GM21737 (cell line): Measurements from ENCODE around the gene C5AR2.
"Not testable (repeated sequence)": the region's sequence is repeated elsewhere in the genome, so short reads cannot be mapped to it uniquely, and the experiment has no call there.

Experiments used
- ATAC-seq: cut with Tn5 transposase; IDR thresholded peaks from one replicate; pipeline ENCODE4 v1.9.1; 2021; ENCODE audit warnings: mild to moderate bottlenecking, moderate library complexity; ENCODE audit not compliant: unreplicated experiment

Gene C5AR2

DNA sequence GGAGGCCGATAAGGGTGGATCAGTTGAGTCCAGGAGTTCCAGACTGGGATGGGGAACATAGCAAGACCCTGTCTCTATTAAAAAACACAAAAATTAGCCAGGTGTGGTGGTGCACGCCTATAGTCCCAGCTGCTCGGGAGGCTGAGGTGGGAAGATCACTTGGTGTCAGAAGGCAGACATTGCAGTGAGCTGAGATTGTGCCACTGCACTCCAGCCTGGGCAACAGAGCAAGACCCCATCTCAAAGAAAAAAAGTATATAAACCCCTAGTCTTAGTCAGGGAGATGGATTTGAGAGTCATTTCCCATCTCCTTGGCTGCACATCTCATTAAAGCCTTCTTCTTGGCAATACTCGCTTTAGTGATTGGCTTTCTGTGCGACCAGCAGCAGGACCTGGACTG, 51.9 kb downstream of the C5AR2 start:
- ATAC-seq, result not testable (repeated sequence)

DNA sequence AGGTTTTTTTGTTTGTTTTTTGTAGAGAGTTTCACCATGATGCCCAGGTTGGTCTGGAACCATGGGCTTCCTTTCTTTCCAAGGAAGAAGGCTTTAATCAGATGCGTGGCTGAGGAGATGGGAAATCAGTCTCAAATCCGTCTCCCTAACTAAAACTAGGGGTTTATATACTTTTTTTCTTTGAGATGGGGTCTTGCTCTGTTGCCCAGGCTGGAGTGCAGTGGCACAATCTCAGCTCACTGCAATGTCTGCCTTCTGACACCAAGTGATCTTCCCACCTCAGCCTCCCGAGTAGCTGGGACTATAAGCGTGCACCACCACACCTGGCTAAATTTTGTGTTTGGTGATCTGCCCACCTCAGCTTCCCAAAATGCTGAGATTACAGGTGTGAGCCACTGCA, 52.6 kb downstream of the C5AR2 start:
- not testable (repeated sequence) for ATAC-seq

DNA sequence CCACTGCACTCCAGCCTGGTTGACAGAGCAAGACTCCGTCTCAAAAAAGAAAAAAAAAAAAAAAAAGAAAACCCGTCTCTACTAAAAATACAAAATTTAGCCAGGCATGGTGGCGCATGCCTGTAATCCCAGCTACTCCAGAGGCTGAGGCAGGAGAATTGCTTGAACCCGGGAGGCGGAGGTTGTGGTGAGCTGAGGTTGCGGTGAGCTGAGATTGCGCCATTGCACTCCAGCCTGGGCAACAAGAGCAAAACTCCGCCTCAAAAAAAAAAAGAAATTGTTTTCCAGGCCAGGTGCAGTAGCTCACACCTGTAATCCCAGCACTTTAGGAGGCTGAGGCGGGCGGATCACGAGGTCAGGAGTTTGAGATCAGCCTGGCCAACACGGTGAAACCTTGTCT, 54.6 kb downstream of the C5AR2 start:
- ATAC-seq, result not testable (repeated sequence)

DNA sequence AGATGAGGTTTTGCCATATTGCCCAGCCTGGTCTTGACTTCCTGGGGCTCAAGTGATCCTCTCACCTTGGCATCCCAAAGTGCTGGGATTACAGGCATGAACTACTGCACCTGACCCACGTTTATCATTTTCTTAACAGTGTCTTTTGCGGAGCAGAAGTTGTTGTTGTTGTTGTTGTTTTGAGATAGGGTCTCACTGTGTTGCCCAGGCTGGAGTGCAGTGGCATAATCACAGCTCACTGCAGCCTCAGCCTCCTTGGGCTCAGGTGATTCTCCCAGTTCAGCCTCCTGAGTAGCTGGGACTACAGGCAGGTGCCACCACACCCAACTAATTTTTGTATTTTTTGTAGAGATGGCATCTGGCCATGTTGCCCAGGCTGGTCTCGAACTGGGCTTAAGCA, 55.6 kb downstream of the C5AR2 start:
- not testable (repeated sequence) for ATAC-seq

DNA sequence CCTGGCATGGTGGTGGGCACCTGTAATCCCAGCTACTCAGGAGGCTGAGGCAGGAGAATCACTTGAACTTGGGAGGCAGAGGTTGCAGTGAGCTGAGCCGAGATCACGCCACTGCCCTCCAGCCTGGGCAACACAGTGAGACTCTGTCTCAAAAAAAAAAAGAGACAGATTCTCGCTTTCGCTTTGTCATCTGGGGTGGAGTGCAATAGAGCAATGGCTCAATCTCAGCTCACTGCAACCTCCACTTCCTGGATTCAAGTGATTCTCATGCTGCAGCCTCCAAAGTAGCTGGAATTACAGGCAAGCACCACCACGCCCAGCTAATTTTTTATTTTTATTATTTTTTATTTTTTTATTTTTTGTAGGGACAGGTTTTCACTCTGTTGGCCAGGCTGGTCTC, 56.7 kb downstream of the C5AR2 start:
- ATAC-seq, result not testable (repeated sequence)

DNA sequence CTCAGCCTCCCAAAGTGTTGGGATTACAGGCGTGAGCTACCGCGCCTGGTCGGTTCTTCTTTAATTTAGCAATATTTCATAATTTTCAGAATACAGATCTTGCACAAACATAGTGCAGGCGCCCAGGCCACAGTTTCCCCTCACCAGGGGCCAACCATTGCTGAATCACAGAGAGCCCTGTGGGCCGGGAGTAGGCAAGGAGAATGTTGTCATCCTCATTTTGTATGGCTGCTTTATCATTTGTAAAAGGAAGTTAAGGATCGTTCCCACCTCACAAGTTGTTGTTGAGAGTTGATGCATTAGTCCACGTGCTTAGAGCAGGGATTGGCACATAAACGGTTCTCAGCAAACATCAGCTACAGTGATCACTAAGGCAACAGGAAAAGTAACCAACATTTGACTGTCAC, 57.2 kb downstream of the C5AR2 start:
- ATAC-seq, result no peak

DNA sequence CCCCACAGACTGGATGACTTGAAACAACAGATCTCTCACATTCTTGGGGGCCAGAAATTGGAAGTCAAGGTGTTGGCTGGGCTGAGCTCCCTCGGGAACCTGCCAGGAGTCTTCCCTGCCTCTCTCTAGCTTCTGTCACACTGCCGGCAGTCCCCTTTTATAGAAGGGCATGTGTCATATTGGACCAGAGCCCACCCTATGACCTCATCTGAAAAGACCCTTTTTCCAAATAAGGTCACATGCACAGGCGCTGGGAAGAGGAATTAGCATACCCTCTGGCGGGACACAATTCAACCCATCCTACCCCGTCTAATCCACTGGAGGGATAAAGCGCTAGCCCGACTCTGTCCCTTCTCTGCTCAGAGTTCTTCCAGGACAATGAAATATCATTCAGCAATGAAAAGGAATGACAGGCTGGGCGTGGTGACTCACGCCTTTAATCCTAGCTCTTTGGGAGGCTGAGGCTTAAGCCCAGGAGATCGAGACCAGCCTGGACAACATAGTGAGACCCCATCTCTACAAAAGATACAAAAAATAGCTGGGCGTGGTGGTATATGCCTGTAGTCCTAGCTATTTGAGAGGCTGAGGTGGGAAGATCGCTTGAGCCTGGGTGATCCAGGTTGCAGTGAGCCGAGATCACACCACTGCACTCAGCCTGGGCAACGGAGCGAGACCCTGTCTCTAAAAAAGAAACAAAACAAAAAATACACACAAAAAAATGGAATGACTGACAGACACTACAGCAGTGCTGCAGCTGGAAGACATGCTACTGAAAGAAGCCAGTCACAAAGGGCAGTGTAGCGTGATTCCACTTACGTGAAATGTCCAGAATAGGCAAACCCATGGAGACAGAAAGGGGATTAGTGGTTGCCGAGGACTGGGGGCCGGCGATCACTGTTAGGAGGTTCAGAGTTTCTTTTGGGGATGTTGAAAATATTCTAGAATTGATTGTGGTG, 58.8 kb downstream of the C5AR2 start:
- no peak for ATAC-seq

DNA sequence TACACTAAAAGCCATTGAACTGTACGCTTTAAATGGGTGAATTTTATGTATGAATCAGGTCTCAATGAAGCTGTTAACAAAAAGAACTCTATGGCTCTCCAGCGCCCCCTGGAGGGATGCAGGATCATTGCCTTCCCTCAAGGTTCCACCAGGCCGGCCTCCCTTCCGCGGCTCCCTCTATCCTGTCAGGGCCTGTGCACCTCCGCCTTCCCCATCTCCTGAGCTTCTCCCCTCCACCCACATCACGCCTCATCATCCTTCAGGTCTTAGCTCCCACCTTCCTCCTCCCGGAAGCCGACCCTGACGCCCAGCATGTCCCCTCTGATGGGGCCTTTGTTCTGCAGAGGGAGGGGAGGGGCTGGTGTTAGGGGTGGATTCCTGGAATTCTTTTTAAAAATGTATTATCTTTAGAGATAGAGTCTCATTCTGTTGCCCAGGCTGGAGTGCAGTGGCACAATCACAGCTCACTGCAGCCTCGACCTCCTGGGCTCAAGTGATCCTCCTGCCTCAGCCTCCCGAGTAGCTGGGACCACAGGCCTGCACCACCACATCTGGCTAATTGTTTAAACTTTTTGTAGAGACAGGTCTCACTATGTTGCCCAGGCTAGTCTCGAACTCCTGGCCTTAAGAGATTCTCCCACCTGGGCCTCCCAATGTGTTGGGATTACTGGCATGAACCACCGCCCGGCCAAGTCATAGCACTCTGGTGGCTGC, 59.7 kb downstream of the C5AR2 start:
- ATAC-seq, result no peak
